A549 (cell line): ENCODE results near the gene RUBCN. TPM values are rescaled to one million over a fixed set of nuclear protein-coding genes. Genes with fewer than 3 reads are reported as not detected.
A peak's percentile ranks its signal among the peaks of the same experiment; 100 is the strongest.

Experiments used
- ATAC-seq, 2 experiments: fragments of 200-7000 bp in 1 of 2; fragments of >200 bp in 1 of 2; cut with Nextera tagmentation in 1 of 2; cut with Tn5 transposase in 1 of 2; 3 replicates each; pipeline versions ENCODE4 v1.8.0 to v1.9.1; 2018 to 2020; ENCODE audit warnings: mild to moderate bottlenecking in 1 of 2, moderate library complexity in 1 of 2
- CTCF ChIA-PET: fragments of 300-600 bp; sonication (Branson Sonifier 250); formaldehyde crosslinking; extraction: SDS; loops from one replicate; lab custom pipeline; 2021; ENCODE audit warnings: antibody characterized with exemption, inconsistent platforms; lab: Yijun Ruan, JAX
- POLR2A ChIA-PET: fragments of 350-600 bp; formaldehyde crosslinking; extraction: SDS; loops from one replicate; lab custom pipeline; 2021; ENCODE audit warnings: antibody characterized with exemption, inconsistent platforms; lab: Yijun Ruan, JAX
- DNase-seq, 2 experiments: peaks; one replicate each; pipeline versions ENCODE4 v3.0.0 to v3.0.0-alpha.2; 2011 to 2016; ENCODE audit warnings: low read depth in 1 of 2, low spot score in 1 of 2
- FAIRE-seq: peaks from 2 replicates; lab custom pipeline; 2011; peaks lifted over from hg19 to GRCh38; lab: Jason Lieb, UNC
- H3K27ac ChIP-seq, 2 experiments: fragments of >200 bp; sonication (Bioruptor Twin); formaldehyde crosslinking; 3 replicates each; pipeline ENCODE4 v1.5.1; 2016 to 2017
- H3K4me1 ChIP-seq: fragments of >200 bp; sonication (Bioruptor Twin); formaldehyde crosslinking; 3 replicates; pipeline ENCODE4 v1.6.1; 2016
- H3K4me2 ChIP-seq: fragments of >200 bp; sonication (Bioruptor Twin); formaldehyde crosslinking; 3 replicates; pipeline ENCODE4 v1.6.1; 2016
- H3K4me3 ChIP-seq: fragments of >200 bp; sonication (Bioruptor Twin); formaldehyde crosslinking; 3 replicates; pipeline ENCODE4 v1.5.1; 2016
- H3K9me3 ChIP-seq: fragments of >200 bp; sonication (Bioruptor Twin); formaldehyde crosslinking; 3 replicates; pipeline ENCODE4 v1.6.1; 2016
- BHLHE40 ChIP-seq: IDR thresholded peaks from 2 replicates; pipeline ENCODE4 v1.6.1; 2012; ENCODE audit warnings: low read depth, low read length, inconsistent platforms
- CBX8 ChIP-seq: fragments of 200-600 bp; sonication (generic); IDR thresholded peaks from 2 replicates; pipeline ENCODE4 v1.6.1; 2016
- CEBPB ChIP-seq, 2 experiments: fragments of >200 bp in 1 of 2; sonication (Bioruptor Twin) in 1 of 2; formaldehyde crosslinking in 1 of 2; IDR thresholded peaks; 2 replicates each; pipeline ENCODE4 v1.6.1; 2012 to 2016
- EHF ChIP-seq: fragments of 250-450 bp; sonication (Bioruptor Pico); IDR thresholded peaks from 2 replicates; pipeline ENCODE4 v1.5.0; 2020; ENCODE audit warnings: mild to moderate bottlenecking
- FOSL2 ChIP-seq, 2 experiments: fragments of 450-650 bp in 1 of 2; fragments of >200 bp in 1 of 2; sonication (Bioruptor Twin) in 1 of 2; formaldehyde crosslinking; IDR thresholded peaks; 2 replicates each; pipeline versions ENCODE4 v1.5.0 to v1.6.1; 2016 to 2020; ENCODE audit warnings: mild to moderate bottlenecking in 1 of 2, moderate library complexity in 1 of 2
- HEYL ChIP-seq: fragments of 250-450 bp; sonication (Bioruptor Pico); IDR thresholded peaks from 2 replicates; pipeline ENCODE4 v1.8.0; 2021; ENCODE audit warnings: mild to moderate bottlenecking, moderate library complexity
- HOXB13 ChIP-seq: fragments of 250-450 bp; sonication (Bioruptor Pico); IDR thresholded peaks from 2 replicates; pipeline ENCODE4 v1.5.0; 2020; ENCODE audit warnings: low read depth, mild to moderate bottlenecking, moderate library complexity
- PHF8 ChIP-seq: fragments of 200-600 bp; sonication (generic); IDR thresholded peaks from 2 replicates; pipeline ENCODE4 v1.6.1; 2016; ENCODE audit warnings: low read depth, mild to moderate bottlenecking, antibody characterized with exemption, moderate library complexity, borderline replicate concordance
- POLR2A ChIP-seq: IDR thresholded peaks from 2 replicates; pipeline ENCODE4 v1.6.1; 2012; ENCODE audit warnings: mild to moderate bottlenecking, low read length
- RAD21 ChIP-seq, 2 experiments: fragments of >200 bp in 1 of 2; sonication (Bioruptor Twin) in 1 of 2; formaldehyde crosslinking in 1 of 2; IDR thresholded peaks in 1 of 2; conservative IDR thresholded peaks in 1 of 2; 2 replicates in 1 of 2; 3 replicates in 1 of 2; pipeline ENCODE4 v1.6.1; 2012 to 2018; ENCODE audit warnings: inconsistent platforms in 1 of 2
- RARB ChIP-seq: fragments of 250-450 bp; sonication (Bioruptor Pico); IDR thresholded peaks from 2 replicates; pipeline ENCODE4 v1.8.0; 2021; ENCODE audit warnings: mild to moderate bottlenecking, moderate library complexity
- RCOR1 ChIP-seq: fragments of 150-350 bp; IDR thresholded peaks from 2 replicates; pipeline ENCODE4 v1.6.1; 2014; ENCODE audit warnings: antibody characterized with exemption, low read length, low read depth
- RFX5 ChIP-seq: fragments of 450-650 bp; IDR thresholded peaks from 2 replicates; pipeline ENCODE4 v1.7.1; 2014; ENCODE audit warnings: antibody characterized with exemption, mild to moderate bottlenecking, moderate library complexity
- TP53 ChIP-seq: fragments of 250-450 bp; sonication (Bioruptor Pico); IDR thresholded peaks from 2 replicates; pipeline ENCODE4 v1.5.0; 2021; ENCODE audit warnings: mild to moderate bottlenecking, moderate library complexity
- WGBS: methylation state at CpG from one replicate; pipeline ENCODE4 v1.1.6; 2017; ENCODE audit errors: missing lambda C conversion rate; 5-methylcytosine and 5-hydroxymethylcytosine counted together
- polyA plus RNA-seq, 4 experiments: library from polyadenylated mRNA; depleted of rRNA in 3 of 4; stranded (reverse); fragments of >200 nt; fragmentation: RNase III in 1 of 4; extraction: RNeasy Plus Mini Kit Qiagen cat#74134 plus additional on column Dnase treatment in 1 of 4; gene quantifications; 2 replicates in 3 of 4; 3 replicates in 1 of 4; pipeline ENCODE4 v1.2.3, GENCODE V29; 2011 to 2017
- TF ChIP-seq, protein P1 (sequence below): IDR thresholded peaks from 2 replicates; pipeline ENCODE4 v1.6.1; 2012
- TF ChIP-seq, protein P2 (sequence below): IDR thresholded peaks from 2 replicates; pipeline ENCODE4 v1.6.1; 2012; ENCODE audit warnings: low read depth, borderline replicate concordance
- TF ChIP-seq, protein P3 (sequence below): fragments of 150-350 bp; IDR thresholded peaks from 2 replicates; pipeline ENCODE4 v1.6.1; 2014; ENCODE audit warnings: low read depth, mild to moderate bottlenecking, low read length

The RUBCN gene
- polyA plus RNA-seq, 2 of the 4 experiments (the other 2 are of a cell fraction), result 6.5 to 8.2 TPM

DNA sequence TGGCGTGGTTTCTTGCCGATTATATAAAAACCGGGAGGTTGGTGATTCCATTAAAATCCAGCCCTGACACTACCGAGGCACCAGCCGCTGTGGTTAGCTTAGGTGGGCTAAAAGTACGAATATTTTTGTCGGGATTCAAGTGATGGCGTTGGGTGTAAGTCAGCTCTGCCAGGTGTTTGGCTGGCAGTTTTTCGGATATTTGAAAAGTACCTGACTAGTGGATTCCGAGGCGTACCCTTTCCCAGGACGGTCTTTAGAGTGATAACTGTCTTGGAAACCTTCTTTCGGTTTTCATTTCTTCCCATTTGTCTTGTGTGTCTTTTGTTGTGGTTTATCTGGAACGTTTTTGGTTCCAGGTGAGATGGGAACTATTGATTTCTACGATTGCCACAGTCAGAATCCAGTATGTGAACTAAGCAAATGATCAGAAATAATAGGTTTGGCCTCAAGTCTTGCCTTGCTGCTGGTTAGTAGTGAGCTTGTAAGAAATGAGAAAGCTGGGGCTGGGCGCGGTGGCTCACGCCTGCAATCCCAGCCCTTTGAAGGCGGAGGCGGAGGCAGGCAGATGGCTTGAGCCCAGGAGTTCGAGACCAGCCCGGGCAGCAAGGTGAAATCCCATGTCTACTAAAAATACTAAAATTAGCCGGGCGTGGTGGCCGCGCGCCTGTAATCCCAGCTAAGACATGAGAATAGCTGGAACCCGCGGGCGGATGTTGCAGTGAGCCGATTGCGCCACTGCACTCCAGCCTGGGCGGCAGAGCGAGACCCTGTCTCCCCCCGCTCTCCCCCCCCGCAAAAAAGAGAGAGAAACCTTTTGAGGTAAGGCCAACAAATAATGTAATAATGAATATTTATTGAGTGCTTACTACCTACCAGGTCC lies 14.4 kb upstream of the RUBCN start:
- ChIA-PET CTCF (interaction anchor here (1.1 to 1.6 kb wide), 4 partner anchors 8 to 32 kb away, joined by 3 to 4 read pairs (median 3); no protein-coding TSS in a partner anchor), POLR2A (interaction anchor here (1.5 to 1.6 kb wide), 2 partner anchors 39 to 40 kb away, joined by 4 to 6 read pairs; partner anchors contain the start of gene LRCH3)
- no peak for TF ChIP-seq EHF (CRISPR knock-in tag)
- no peak for TF ChIP-seq FOSL2 (IDR thresholded peaks at IDR 0.05)
- no peak for TF ChIP-seq FOSL2 (CRISPR knock-in tag; IDR thresholded peaks at IDR 0.05)
- no peak for TF ChIP-seq RARB (CRISPR knock-in tag)
- TF ChIP-seq, protein P1, sequence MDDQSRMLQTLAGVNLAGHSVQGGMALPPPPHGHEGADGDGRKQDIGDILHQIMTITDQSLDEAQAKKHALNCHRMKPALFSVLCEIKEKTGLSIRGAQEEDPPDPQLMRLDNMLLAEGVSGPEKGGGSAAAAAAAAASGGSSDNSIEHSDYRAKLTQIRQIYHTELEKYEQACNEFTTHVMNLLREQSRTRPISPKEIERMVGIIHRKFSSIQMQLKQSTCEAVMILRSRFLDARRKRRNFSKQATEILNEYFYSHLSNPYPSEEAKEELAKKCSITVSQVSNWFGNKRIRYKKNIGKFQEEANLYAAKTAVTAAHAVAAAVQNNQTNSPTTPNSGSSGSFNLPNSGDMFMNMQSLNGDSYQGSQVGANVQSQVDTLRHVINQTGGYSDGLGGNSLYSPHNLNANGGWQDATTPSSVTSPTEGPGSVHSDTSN, result no peak
- peak in 1 of 2 experiments; percentile 71; a peak in 2 of 4 replicates for TF ChIP-seq CEBPB (IDR thresholded peaks at IDR 0.05)
- TF ChIP-seq, protein P2, sequence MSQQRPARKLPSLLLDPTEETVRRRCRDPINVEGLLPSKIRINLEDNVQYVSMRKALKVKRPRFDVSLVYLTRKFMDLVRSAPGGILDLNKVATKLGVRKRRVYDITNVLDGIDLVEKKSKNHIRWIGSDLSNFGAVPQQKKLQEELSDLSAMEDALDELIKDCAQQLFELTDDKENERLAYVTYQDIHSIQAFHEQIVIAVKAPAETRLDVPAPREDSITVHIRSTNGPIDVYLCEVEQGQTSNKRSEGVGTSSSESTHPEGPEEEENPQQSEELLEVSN, result no peak
- TF ChIP-seq, protein P3, sequence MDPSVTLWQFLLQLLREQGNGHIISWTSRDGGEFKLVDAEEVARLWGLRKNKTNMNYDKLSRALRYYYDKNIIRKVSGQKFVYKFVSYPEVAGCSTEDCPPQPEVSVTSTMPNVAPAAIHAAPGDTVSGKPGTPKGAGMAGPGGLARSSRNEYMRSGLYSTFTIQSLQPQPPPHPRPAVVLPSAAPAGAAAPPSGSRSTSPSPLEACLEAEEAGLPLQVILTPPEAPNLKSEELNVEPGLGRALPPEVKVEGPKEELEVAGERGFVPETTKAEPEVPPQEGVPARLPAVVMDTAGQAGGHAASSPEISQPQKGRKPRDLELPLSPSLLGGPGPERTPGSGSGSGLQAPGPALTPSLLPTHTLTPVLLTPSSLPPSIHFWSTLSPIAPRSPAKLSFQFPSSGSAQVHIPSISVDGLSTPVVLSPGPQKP, result no peak
- no peaks in the 10 kb centered on the region for H3K9me3 ChIP-seq
- H3K4me2 ChIP-seq, result peak overlapping the region; percentile 98
- H3K4me3 ChIP-seq, result peak overlapping the region; percentile 86
- FAIRE-seq (no peak), ATAC-seq (no peak), DNase-seq (peak in 1 of 2 experiments; percentile 31)
- 5% methylated on average over 30 of the region's 36 CpGs for WGBS
- H3K27ac ChIP-seq, result peak overlapping the region; percentile 78 to 98
- peaks cover 21% of the 10 kb centered on the region for H3K4me1 ChIP-seq

DNA sequence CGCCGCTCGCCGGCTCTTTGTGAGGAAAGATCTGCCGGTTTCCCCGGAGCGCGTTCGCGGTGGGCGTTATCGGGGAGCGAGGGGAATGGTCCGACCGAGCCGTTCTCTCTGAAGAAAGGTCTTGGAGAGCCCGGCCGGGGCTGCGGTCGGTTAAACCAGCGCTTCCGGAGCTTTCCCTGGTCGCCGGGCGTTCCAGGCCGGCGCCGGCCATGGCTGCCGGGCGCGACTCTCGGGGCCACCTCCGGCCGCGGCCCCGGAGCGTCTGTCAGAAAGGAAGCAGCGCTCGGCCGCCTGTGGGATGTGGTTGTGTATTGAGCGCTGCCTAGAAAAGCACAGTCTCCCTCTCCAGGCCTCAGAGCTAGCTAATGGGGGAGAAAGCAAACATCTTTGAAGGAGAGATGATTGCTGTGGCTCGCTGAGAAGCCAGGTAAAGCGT lies 13.7 kb upstream of the RUBCN start:
- DNase-seq (peak; percentile 55 to 66), FAIRE-seq (no peak), ATAC-seq (peak; percentile 79 to 84)
- Histone ChIP-seq H3K27ac (peak overlapping the region; percentile 78 to 98), H3K4me1 (peaks cover 21% of the 10 kb centered on the region), H3K4me2 (peak overlapping the region; percentile 98), H3K4me3 (peak overlapping the region; percentile 86), H3K9me3 (no peaks in the 10 kb centered on the region)
- WGBS, result 1% methylated on average over 32 of the region's 43 CpGs
- POLR2A ChIA-PET, result interaction anchor here (1.5 to 1.6 kb wide), 2 partner anchors 39 to 41 kb away, joined by 4 to 6 read pairs; partner anchors contain the start of gene LRCH3
- TF ChIP-seq RAD21 (conservative IDR thresholded peaks at IDR 0.05 in 1 of 2, IDR thresholded peaks at IDR 0.05 in 1 of 2) (no peak), RARB (CRISPR knock-in tag) (no peak), TP53 (no peak), PHF8 (no peak; the same call in 1 of the 2 replicates), POLR2A (no peak), HEYL (CRISPR knock-in tag) (no peak), CBX8 (no peak), BHLHE40 (no peak), HOXB13 (CRISPR knock-in tag) (no peak), RFX5 (no peak), RCOR1 (no peak)
- TF ChIP-seq, protein P1, result no peak
- CTCF ChIA-PET, result interaction anchor here (1.1 to 1.6 kb wide), 4 partner anchors 7 to 31 kb away, joined by 3 to 4 read pairs (median 3); no protein-coding TSS in a partner anchor
